ENCODE measurements around the gene FAM13A.

DNA sequence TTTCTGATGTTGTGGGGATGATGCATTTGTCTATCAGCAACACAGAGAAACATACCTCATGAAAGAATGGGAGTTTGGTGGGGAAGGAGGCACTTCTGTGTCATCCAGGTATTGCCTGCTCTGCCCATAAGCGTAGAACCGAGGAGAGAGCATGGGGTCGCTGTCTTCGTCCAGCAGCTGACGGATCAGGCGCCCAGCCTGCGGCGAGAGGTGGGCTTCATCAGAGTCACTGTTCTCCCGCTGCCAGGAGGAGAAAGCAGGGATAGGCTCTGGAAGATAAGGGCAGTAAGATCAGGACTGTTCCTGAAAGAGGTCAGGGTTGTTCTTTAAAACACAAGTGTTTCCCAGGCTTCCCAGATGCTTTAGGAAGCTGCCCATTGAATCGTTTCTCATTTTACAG lies 306.6 kb downstream of the FAM13A start:
- TF ChIP-seq, protein P1, sequence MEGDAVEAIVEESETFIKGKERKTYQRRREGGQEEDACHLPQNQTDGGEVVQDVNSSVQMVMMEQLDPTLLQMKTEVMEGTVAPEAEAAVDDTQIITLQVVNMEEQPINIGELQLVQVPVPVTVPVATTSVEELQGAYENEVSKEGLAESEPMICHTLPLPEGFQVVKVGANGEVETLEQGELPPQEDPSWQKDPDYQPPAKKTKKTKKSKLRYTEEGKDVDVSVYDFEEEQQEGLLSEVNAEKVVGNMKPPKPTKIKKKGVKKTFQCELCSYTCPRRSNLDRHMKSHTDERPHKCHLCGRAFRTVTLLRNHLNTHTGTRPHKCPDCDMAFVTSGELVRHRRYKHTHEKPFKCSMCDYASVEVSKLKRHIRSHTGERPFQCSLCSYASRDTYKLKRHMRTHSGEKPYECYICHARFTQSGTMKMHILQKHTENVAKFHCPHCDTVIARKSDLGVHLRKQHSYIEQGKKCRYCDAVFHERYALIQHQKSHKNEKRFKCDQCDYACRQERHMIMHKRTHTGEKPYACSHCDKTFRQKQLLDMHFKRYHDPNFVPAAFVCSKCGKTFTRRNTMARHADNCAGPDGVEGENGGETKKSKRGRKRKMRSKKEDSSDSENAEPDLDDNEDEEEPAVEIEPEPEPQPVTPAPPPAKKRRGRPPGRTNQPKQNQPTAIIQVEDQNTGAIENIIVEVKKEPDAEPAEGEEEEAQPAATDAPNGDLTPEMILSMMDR (IDR thresholded peaks at IDR 0.05): no peak
- TF ChIP-seq POLR2A (IDR thresholded peaks at IDR 0.05): no peak
- no peak for TF ChIP-seq POLR2AphosphoS5 (IDR thresholded peaks at IDR 0.05)
